ENCODE results near the gene ARL10. TPM values are rescaled to one million over a fixed set of nuclear protein-coding genes. Genes with fewer than 3 reads are reported as not detected.

Gene ARL10
- total RNA-seq, 1 experiment from 2014 or later, result 1.1 TPM

- no peak for DNase-seq (ENCODE audit: unreplicated experiment)
- Mint-ChIP-seq H3K27ac (ENCODE audit: low read depth, unreplicated experiment) (peak overlapping the region; percentile 22), H3K9me3 (ENCODE audit: unreplicated experiment) (no peaks in the 10 kb centered on the region), H3K4me1 (ENCODE audit: insufficient read depth, unreplicated experiment) (peaks cover 4% of the 10 kb centered on the region), H3K36me3 (ENCODE audit: insufficient read depth, unreplicated experiment) (peaks cover 86% of the 10 kb centered on the region), H3K4me3 (ENCODE audit: unreplicated experiment) (no peak overlapping the region), H3K27me3 (ENCODE audit: insufficient read depth, unreplicated experiment) (no peaks in the 10 kb centered on the region)
- intact Hi-C loops (cut with micrococcal nuclease), result no loop called here
- TF ChIP-seq CTCF (IDR thresholded peaks at IDR 0.05; ENCODE audit: unreplicated experiment), result no peak
- POLR2A ChIA-PET, result interaction anchor here (0.8 to 6.7 kb wide), 11 partner anchors 7 to 619 kb away, joined by 3 to 110 read pairs (median 4); partner anchors contain the start of genes CLTB, KIAA1191 and TSPAN17
- CTCF ChIA-PET, result interaction anchor here (0.5 to 0.7 kb wide), 3 partner anchors 25 to 1681 kb away, joined by 3 to 5 read pairs (median 3); no protein-coding TSS in a partner anchor
- BruUV-seq (replicated peaks), result no TSS peak
These were observed 26.7 kb downstream of the ARL10 start for GRCh38 chr5:176391999-176392398.

GRCh38 chr5:176392526-176392925 is 27.2 kb downstream of the ARL10 start:
- Mint-ChIP-seq H3K36me3 (ENCODE audit: insufficient read depth, unreplicated experiment) (peaks cover 85% of the 10 kb centered on the region), H3K4me1 (ENCODE audit: insufficient read depth, unreplicated experiment) (no peaks in the 10 kb centered on the region), H3K27ac (ENCODE audit: low read depth, unreplicated experiment) (peak overlapping the region; percentile 22), H3K9me3 (ENCODE audit: unreplicated experiment) (no peaks in the 10 kb centered on the region), H3K4me3 (ENCODE audit: unreplicated experiment) (no peak overlapping the region), H3K27me3 (ENCODE audit: insufficient read depth, unreplicated experiment) (no peaks in the 10 kb centered on the region)
- ChIA-PET CTCF (interaction anchor here (0.6 to 0.7 kb wide), 2 partner anchors 488 to 1681 kb away, joined by 3 to 5 read pairs; no protein-coding TSS in a partner anchor), POLR2A (interaction anchor here (0.8 to 2.1 kb wide), 6 partner anchors 12 to 620 kb away, joined by 3 to 8 read pairs (median 4); partner anchors contain the start of genes KIAA1191 and TSPAN17)
- DNase-seq (ENCODE audit: unreplicated experiment), result no peak
- BruUV-seq (replicated peaks), result no TSS peak
- intact Hi-C loops (cut with micrococcal nuclease), result no loop called here
- no peak for TF ChIP-seq CTCF (IDR thresholded peaks at IDR 0.05; ENCODE audit: unreplicated experiment)

- H3K4me3 Mint-ChIP-seq (ENCODE audit: unreplicated experiment), result no peak overlapping the region
- ChIA-PET POLR2A (interaction anchor here (0.6 to 2.1 kb wide), 4 partner anchors 9 to 670 kb away, joined by 3 to 8 read pairs (median 4); partner anchors contain the start of genes KIAA1191 and RNF44), CTCF (interaction anchor here (0.7 to 1.8 kb wide), 4 partner anchors 22 to 179 kb away, joined by 3 to 7 read pairs (median 4); partner anchors contain the start of genes CLTB and FAF2)
- no TSS peak for BruUV-seq (replicated peaks)
- H3K27me3 Mint-ChIP-seq (ENCODE audit: insufficient read depth, unreplicated experiment), result no peaks in the 10 kb centered on the region
- no peaks in the 10 kb centered on the region for H3K9me3 Mint-ChIP-seq (ENCODE audit: unreplicated experiment)
- intact Hi-C loops (cut with micrococcal nuclease), result no loop called here
- peaks cover 86% of the 10 kb centered on the region for H3K36me3 Mint-ChIP-seq (ENCODE audit: insufficient read depth, unreplicated experiment)
- no peak for DNase-seq (ENCODE audit: unreplicated experiment)
- TF ChIP-seq CTCF (IDR thresholded peaks at IDR 0.05; ENCODE audit: unreplicated experiment), result no peak
- no peaks in the 10 kb centered on the region for H3K4me1 Mint-ChIP-seq (ENCODE audit: insufficient read depth, unreplicated experiment)
- H3K27ac Mint-ChIP-seq (ENCODE audit: low read depth, unreplicated experiment), result no peak overlapping the region
These were observed 28.8 kb downstream of the ARL10 start for GRCh38 chr5:176394096-176394495.

GRCh38 chr5:176394881-176395675 is 29.8 kb downstream of the ARL10 start:
- Mint-ChIP-seq H3K4me3 (ENCODE audit: unreplicated experiment) (no peak overlapping the region), H3K9me3 (ENCODE audit: unreplicated experiment) (no peaks in the 10 kb centered on the region), H3K27ac (ENCODE audit: low read depth, unreplicated experiment) (peak overlapping the region; percentile 63), H3K27me3 (ENCODE audit: insufficient read depth, unreplicated experiment) (no peaks in the 10 kb centered on the region), H3K4me1 (ENCODE audit: insufficient read depth, unreplicated experiment) (peaks cover 1% of the 10 kb centered on the region), H3K36me3 (ENCODE audit: insufficient read depth, unreplicated experiment) (peaks cover 80% of the 10 kb centered on the region)
- DNase-seq (ENCODE audit: unreplicated experiment), result no peak
- intact Hi-C loops (cut with micrococcal nuclease), result no loop called here
- ChIA-PET POLR2A (interaction anchor here (0.7 to 1.4 kb wide), 3 partner anchors 53 to 669 kb away, joined by 3 to 4 read pairs (median 3); partner anchors contain the start of genes FAF2 and RNF44), CTCF (interaction anchor here (0.6 to 1.8 kb wide), 7 partner anchors 10 to 178 kb away, joined by 3 to 7 read pairs (median 3); partner anchors contain the start of genes CLTB and FAF2)
- BruUV-seq (replicated peaks), result no TSS peak
- no peak for TF ChIP-seq CTCF (IDR thresholded peaks at IDR 0.05; ENCODE audit: unreplicated experiment)

Measured in MCF 10A (cell line).